ENCODE results near the gene OR10T2.

- TF ChIP-seq MYC (IDR thresholded peaks at IDR 0.05; ENCODE audit: low read depth, low read length) (no peak), CTCF (IDR thresholded peaks at IDR 0.05; ENCODE audit: extremely low read depth in 1 of 2, insufficient read depth in 1 of 2, low read depth in 1 of 2, low read length in 2 of 2) (no peak), GATA2 (IDR thresholded peaks at IDR 0.05; ENCODE audit: insufficient read depth, insufficient read length, low read depth, low read length) (no peak), POLR2A (IDR thresholded peaks at IDR 0.05; ENCODE audit: low read depth, low read length) (no peak), EZH2 (IDR thresholded peaks at IDR 0.05; ENCODE audit: borderline replicate concordance, low read depth, low read length, severe bottlenecking) (no peak), MAX (IDR thresholded peaks at IDR 0.05; ENCODE audit: insufficient read depth, insufficient read length) (no peak), POLR2AphosphoS5 (IDR thresholded peaks at IDR 0.05; ENCODE audit: insufficient read depth, low read depth, low read length) (no peak)
These were observed 43.4 kb downstream of the OR10T2 start for GRCh38 chr1:158355773-158356285.
